GM06990 (cell line): ENCODE results near the gene GLYATL1B.
"Not testable (repeated sequence)": the region's sequence is repeated elsewhere in the genome, so short reads cannot be mapped to it uniquely, and the experiment has no call there.

Experiments
- DNase-seq: peaks from one replicate; pipeline ENCODE4 v3.0.0-alpha.2; 2011; ENCODE audit not compliant: insufficient read length; ENCODE audit errors: extremely low read depth
- H3K27me3 ChIP-seq: replicated peaks from 2 replicates; pipeline ENCODE4 v1.6.0; 2011; ENCODE audit warnings: low read length; ENCODE audit not compliant: control insufficient read depth, insufficient read depth
- H3K36me3 ChIP-seq: 2 replicates; pipeline ENCODE4 v1.5.1; 2011; ENCODE audit warnings: low read length; ENCODE audit not compliant: control insufficient read depth, insufficient read depth
- H3K4me3 ChIP-seq: replicated peaks from 2 replicates; pipeline ENCODE4 v1.5.1; 2011; ENCODE audit warnings: low read depth, mild to moderate bottlenecking, control low read depth, low read length
- TF ChIP-seq, protein P1 (sequence below): IDR thresholded peaks from 2 replicates; pipeline ENCODE4 v1.5.1; 2011; ENCODE audit warnings: low read length, control low read depth, mild to moderate bottlenecking, inconsistent platforms; ENCODE audit not compliant: insufficient read depth, poor library complexity, severe bottlenecking

The GLYATL1B gene

DNA sequence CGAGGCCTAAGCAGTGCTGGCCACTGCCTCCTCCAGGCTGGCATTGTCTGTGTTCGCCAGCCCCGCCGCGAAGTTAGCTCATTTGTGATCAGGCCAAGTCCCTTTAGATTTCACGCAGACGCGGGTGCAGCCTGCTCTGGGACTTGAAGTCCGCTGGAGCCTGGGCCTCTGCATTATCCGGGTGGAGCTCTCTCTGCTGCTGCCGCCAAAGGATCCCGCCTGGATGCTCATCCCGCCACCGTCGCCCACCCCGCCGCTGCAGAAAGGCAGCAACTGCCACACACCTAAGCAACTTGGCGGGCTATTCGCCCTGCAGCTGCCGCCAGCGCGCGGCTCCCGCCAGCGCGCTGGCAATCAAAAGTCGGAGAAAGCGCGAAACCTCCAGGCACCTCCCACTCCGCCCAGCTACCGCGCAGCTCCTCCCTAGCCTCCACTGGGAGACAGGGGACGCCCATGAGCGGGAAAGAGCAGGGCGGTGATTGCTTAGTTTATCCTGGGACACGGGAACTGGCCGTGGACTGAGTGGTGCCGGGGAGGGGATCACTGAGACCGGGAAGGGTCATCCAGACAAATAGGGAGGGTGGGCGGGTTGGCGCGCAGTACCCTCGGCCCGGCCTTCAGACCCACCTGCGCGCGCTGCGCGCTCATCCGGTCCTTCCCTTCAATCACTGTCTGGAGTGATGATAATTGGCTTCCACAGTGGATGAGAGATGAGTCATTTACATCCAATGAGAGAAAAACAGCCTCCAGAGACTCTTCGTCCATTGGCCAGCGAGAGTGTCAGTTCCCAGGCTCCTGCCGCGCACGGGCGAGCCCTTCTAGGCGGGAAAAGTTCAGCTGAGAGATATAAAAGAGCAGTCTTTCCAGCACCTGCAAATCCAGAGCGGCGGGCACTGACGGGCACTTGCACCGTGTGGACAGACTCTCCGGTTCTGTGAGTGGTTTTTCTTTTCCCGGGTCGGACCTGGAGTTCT lies 20.5 kb downstream of the GLYATL1B start, which contains the start of gene FAM111B:
Gene FAM111B, plus strand, starts transcription at position 875 of the 974 bp plus-strand sequence. CDS start 2,389 bp downstream, outside the sequence.
- DNase-seq: peak; percentile 88
- Histone ChIP-seq H3K36me3 (no peaks in the 10 kb centered on the region), H3K4me3 (peak within 1 kb of the TSS; percentile 73), H3K27me3 (no peaks in the 10 kb centered on the region)
- TF ChIP-seq, protein P1, sequence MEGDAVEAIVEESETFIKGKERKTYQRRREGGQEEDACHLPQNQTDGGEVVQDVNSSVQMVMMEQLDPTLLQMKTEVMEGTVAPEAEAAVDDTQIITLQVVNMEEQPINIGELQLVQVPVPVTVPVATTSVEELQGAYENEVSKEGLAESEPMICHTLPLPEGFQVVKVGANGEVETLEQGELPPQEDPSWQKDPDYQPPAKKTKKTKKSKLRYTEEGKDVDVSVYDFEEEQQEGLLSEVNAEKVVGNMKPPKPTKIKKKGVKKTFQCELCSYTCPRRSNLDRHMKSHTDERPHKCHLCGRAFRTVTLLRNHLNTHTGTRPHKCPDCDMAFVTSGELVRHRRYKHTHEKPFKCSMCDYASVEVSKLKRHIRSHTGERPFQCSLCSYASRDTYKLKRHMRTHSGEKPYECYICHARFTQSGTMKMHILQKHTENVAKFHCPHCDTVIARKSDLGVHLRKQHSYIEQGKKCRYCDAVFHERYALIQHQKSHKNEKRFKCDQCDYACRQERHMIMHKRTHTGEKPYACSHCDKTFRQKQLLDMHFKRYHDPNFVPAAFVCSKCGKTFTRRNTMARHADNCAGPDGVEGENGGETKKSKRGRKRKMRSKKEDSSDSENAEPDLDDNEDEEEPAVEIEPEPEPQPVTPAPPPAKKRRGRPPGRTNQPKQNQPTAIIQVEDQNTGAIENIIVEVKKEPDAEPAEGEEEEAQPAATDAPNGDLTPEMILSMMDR: no peak

DNA sequence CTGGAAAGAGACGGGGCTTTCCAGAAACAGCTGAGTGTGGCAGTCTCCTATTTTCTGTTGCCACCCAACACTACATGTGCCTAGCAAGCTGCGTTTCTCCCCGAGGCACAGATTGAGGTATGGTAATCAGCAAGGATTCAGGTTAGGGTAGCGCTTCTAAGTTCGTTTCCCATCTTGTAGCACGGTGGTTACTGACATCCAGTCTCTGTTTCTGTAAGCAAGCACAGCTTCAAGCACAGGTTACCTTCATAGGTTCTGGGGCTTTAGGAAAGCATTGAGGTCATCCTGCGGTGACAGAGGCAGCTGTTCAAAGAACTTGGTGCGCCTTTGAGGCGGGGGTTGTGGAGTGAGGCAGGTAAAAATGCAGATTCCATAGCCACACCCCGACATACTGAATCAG lies 21.6 kb downstream of the GLYATL1B start:
- H3K36me3 ChIP-seq, DNase-seq, H3K27me3 ChIP-seq: not testable (repeated sequence)
- H3K4me3 ChIP-seq: peak overlapping the region; percentile 73

DNA sequence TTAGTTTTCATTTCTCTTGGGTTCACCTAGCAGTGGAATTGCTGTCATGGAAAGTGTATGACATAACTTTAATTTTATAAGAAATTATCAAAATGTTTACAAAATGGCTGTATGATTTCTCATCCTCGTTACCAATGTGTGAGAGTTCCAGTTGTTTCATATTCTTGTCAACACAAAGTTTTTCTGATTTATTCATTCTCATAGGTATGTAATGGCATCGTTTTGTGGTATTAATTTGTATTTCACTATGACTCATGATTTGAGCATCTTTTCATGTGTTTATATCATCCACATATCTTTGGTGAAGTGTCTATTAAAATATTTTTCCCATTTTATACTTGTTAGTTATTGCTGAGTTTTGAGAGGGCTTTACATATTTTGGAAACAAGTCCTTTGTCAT lies 26.4 kb downstream of the GLYATL1B start:
- Histone ChIP-seq H3K36me3 (peaks cover 5% of the 10 kb centered on the region), H3K4me3 (no peak overlapping the region), H3K27me3 (no peaks in the 10 kb centered on the region)
- no peak for DNase-seq
- TF ChIP-seq, protein P1: no peak

DNA sequence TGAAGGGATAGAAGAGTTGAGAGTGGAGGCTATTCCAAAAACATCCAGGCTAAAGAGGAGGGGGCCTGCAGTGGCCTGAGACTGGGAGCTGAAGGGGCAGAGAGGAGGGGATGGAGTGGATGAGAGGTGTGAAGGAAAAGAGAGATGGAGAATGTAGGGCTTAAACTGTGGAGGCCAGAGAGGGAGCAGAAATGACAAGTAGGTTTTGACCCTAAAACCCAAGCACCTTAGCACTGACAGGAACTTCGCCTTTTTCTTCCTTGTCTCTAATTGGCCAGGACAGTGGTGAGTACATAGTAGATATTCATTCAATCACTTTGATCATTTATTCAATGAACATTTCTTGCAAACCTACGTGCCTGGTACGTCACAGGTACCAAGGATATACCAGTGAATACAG lies 28.2 kb downstream of the GLYATL1B start:
- peaks cover 8% of the 10 kb centered on the region for H3K36me3 ChIP-seq
- DNase-seq: no peak
- TF ChIP-seq, protein P1: no peak
- no peaks in the 10 kb centered on the region for H3K27me3 ChIP-seq
- H3K4me3 ChIP-seq: no peak overlapping the region

DNA sequence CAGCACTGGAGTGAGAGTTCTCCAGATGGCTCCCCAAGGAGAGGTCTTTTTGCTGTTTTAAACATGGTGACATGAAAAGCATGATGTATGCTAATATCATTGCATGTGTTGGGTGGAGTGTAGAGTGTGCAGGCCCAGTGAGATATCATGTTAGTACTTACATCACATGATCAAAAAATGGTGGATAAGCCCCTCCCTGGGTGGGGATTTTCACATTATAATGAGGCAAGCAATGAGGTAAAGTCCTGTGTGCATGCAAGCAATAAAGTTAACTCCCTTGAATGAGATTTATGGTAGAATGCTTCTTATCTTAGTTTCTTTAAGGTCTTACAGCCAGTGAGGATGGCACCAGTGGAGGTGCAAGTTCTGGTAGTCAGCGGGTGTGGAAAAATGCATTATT lies 29.4 kb downstream of the GLYATL1B start:
- H3K36me3 ChIP-seq: peaks cover 8% of the 10 kb centered on the region
- no peak overlapping the region for H3K4me3 ChIP-seq
- H3K27me3 ChIP-seq: no peaks in the 10 kb centered on the region
- TF ChIP-seq, protein P1: no peak
- DNase-seq: no peak

DNA sequence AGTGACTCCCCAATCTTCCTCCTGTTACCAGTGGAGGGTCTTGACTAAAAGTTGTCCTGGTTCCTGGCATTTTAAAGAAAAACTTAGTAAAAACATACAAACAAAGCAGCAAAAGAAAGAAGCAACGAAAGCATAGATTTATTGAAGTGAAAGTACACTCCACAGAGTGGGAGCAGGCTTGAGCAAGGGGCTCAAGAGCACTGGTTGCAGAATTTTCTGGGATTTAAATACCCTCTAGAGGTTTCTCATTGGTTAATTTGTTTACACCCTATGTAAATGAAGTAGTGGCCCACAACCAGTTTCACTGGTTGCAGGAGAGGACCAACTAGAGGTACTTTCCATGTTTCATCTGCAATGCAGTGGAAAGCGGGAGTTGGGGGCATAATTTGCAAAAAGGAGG lies 31.7 kb downstream of the GLYATL1B start:
- TF ChIP-seq, protein P1: no peak
- no peak overlapping the region for H3K4me3 ChIP-seq
- H3K36me3 ChIP-seq: peaks cover 8% of the 10 kb centered on the region
- DNase-seq: no peak
- no peaks in the 10 kb centered on the region for H3K27me3 ChIP-seq
